Upper lobe of left lung (tissue), 6 donors: ENCODE results near the gene LRCH1. TPM values are rescaled to one million over a fixed set of nuclear protein-coding genes. Genes with fewer than 3 reads are reported as not detected.

Experiments
- ATAC-seq, 2 donors: fragments of 200-7000 bp; cut with Tn5 transposase; one replicate each; pipeline ENCODE4 v1.9.1; 2022; ENCODE audit warnings: mild to moderate bottlenecking in 2 of 2, moderate library complexity in 2 of 2; ENCODE audit not compliant: low FRiP score in 2 of 2
- DNase-seq, 2 donors: peaks; one replicate each; pipeline ENCODE4 v3.0.0-alpha.2; 2019 to 2020
- H3K27ac ChIP-seq, 4 donors: fragments of 200-600 bp; sonication (generic); one replicate each; pipeline ENCODE4 v1.5.1; 2016 to 2019
- H3K27me3 ChIP-seq, 4 donors: fragments of 200-600 bp; sonication (generic); one replicate each; pipeline ENCODE4 v1.5.1; 2017 to 2019
- H3K36me3 ChIP-seq, 4 donors: fragments of 200-600 bp; sonication (generic); one replicate each; pipeline ENCODE4 v1.5.1; 2016 to 2019
- H3K4me1 ChIP-seq, 4 donors: fragments of 200-600 bp; sonication (generic); one replicate each; pipeline ENCODE4 v1.5.1; 2018 to 2019
- H3K4me3 ChIP-seq, 4 donors: fragments of 200-600 bp; sonication (generic); one replicate each; pipeline ENCODE4 v1.5.1; 2017 to 2019; ENCODE audit warnings: mild to moderate bottlenecking in 2 of 4, moderate library complexity in 1 of 4
- H3K9me3 ChIP-seq, 4 donors: fragments of 200-600 bp; sonication (generic); one replicate each; pipeline ENCODE4 v1.5.1; 2018 to 2019
- EP300 ChIP-seq, 4 donors: sonication (generic); formaldehyde crosslinking; IDR thresholded peaks; one replicate each; pipeline ENCODE4 v1.5.1; 2017; ENCODE audit warnings: antibody characterized with exemption in 4 of 4, control low read depth in 2 of 4
- POLR2A ChIP-seq, 4 donors: fragments of 450-650 bp; IDR thresholded peaks; one replicate each; pipeline ENCODE4 v1.5.1; 2016 to 2017; ENCODE audit warnings: antibody characterized with exemption in 4 of 4, mild to moderate bottlenecking in 2 of 4
- POLR2AphosphoS5 ChIP-seq, 2 donors: sonication (generic); formaldehyde crosslinking; IDR thresholded peaks; one replicate each; pipeline ENCODE4 v1.5.1; 2017; ENCODE audit warnings: antibody characterized with exemption in 2 of 2
- WGBS, 2 donors: methylation state at CpG; one replicate each; pipeline ENCODE4 v1.1.5; 2017 to 2018; 5-methylcytosine and 5-hydroxymethylcytosine counted together
- total RNA-seq, 6 donors: library from RNA; depleted of rRNA in 4 of 6; stranded (reverse); fragments of >200 nt in 4 of 6; gene quantifications; one replicate each; pipeline versions ENCODE4 v1.1.0 to v1.2.1, GENCODE V29; 2016 to 2021
- TF ChIP-seq, protein P1 (sequence below), 6 experiments: fragments of 450-650 bp in 4 of 6; fragments of 200-600 bp in 2 of 6; sonication (generic) in 2 of 6; IDR thresholded peaks; one replicate each; pipeline ENCODE4 v1.5.1; 2016 to 2019; ENCODE audit warnings: antibody characterized with exemption in 6 of 6
- donor health status: DM: no; HTN: no; CAD: no; lungs with moderate emphysema.
- donor health status: DM: no; HTN: yes; CAD: no; lungs with severe emphysema.

Gene LRCH1
- total RNA-seq, 6 donors from 2014 or later = 17.2 to 27.0 (median 22.7) TPM

DNA sequence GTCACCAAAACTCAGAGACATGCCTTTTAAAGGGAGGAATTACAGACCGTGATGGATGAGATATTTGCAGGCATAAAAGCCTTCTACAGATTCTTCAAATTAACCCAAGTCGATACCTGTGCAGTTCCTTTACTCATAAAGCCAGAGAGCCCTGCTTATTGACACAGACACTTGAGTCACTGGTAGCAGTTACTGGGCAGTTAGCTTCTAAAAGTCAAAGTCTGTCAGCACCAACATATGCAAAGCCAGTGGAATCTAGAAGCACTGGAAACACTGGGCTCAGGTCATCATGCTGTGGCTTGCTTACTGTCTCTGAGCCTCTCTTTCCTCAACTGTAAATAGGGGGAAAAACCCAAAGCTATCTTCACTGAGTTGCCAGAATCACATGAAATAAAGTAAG lies 25.7 kb upstream of the LRCH1 start:
- no peaks in the 10 kb centered on the region for H3K4me1 ChIP-seq
- 40 to 65% methylated on average over 2 of the region's 2 CpGs for WGBS, 2 donors
- no peak for DNase-seq
- no peak overlapping the region for H3K27ac ChIP-seq
- H3K36me3 ChIP-seq = no peaks in the 10 kb centered on the region
- no peak for ATAC-seq
- H3K4me3 ChIP-seq = no peak overlapping the region
- H3K27me3 ChIP-seq = no peaks in the 10 kb centered on the region
- TF ChIP-seq EP300 (IDR thresholded peaks at IDR 0.05) (no peak), POLR2AphosphoS5 (IDR thresholded peaks at IDR 0.05) (no peak), POLR2A (IDR thresholded peaks at IDR 0.05) (no peak)
- TF ChIP-seq, protein P1, sequence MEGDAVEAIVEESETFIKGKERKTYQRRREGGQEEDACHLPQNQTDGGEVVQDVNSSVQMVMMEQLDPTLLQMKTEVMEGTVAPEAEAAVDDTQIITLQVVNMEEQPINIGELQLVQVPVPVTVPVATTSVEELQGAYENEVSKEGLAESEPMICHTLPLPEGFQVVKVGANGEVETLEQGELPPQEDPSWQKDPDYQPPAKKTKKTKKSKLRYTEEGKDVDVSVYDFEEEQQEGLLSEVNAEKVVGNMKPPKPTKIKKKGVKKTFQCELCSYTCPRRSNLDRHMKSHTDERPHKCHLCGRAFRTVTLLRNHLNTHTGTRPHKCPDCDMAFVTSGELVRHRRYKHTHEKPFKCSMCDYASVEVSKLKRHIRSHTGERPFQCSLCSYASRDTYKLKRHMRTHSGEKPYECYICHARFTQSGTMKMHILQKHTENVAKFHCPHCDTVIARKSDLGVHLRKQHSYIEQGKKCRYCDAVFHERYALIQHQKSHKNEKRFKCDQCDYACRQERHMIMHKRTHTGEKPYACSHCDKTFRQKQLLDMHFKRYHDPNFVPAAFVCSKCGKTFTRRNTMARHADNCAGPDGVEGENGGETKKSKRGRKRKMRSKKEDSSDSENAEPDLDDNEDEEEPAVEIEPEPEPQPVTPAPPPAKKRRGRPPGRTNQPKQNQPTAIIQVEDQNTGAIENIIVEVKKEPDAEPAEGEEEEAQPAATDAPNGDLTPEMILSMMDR (IDR thresholded peaks at IDR 0.05) = no peak
- H3K9me3 ChIP-seq = no peaks in the 10 kb centered on the region

DNA sequence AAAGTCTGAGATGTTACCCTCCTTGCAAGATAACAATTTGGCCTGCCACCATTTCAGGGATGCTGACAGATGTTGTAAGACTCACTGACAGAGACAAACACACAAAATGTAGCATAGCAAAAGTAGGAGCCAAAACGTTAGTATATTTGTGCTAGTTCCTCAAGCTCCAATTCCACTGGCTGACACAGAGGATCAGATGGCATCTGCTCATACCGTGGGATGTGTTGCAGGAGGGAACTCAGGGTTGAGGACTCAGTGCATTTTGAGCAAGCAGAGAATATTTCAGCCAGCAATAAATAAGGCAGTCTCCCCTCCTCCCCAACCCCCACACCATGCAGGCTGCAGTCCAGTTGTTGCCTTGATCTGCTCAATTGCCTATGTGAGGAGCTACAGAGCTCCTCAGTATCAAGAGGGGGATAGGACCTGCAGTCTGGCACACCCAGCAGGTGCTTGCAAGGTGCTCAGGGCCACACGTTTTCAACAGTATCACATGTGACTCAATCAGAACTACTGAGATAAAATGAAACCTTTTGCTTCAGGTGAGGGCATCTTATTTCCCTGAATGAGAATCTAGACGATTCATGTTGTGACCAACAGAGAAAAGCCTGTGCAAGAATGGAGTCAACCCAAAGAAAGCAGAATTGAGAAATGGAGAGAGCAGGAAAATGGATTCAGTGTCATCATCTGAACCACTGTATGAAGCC lies 23.6 kb upstream of the LRCH1 start:
- ATAC-seq (no peak), DNase-seq (no peak)
- H3K27me3 ChIP-seq = no peaks in the 10 kb centered on the region
- H3K4me1 ChIP-seq = no peaks in the 10 kb centered on the region
- H3K9me3 ChIP-seq = no peaks in the 10 kb centered on the region
- TF ChIP-seq POLR2A (IDR thresholded peaks at IDR 0.05) (no peak), EP300 (IDR thresholded peaks at IDR 0.05) (no peak), POLR2AphosphoS5 (IDR thresholded peaks at IDR 0.05) (no peak)
- TF ChIP-seq, protein P1 (IDR thresholded peaks at IDR 0.05) = no peak
- H3K27ac ChIP-seq = no peak overlapping the region
- H3K4me3 ChIP-seq = no peak overlapping the region
- no peaks in the 10 kb centered on the region for H3K36me3 ChIP-seq
- WGBS, 2 donors = 55 to 68% methylated on average over 4 of the region's 4 CpGs

DNA sequence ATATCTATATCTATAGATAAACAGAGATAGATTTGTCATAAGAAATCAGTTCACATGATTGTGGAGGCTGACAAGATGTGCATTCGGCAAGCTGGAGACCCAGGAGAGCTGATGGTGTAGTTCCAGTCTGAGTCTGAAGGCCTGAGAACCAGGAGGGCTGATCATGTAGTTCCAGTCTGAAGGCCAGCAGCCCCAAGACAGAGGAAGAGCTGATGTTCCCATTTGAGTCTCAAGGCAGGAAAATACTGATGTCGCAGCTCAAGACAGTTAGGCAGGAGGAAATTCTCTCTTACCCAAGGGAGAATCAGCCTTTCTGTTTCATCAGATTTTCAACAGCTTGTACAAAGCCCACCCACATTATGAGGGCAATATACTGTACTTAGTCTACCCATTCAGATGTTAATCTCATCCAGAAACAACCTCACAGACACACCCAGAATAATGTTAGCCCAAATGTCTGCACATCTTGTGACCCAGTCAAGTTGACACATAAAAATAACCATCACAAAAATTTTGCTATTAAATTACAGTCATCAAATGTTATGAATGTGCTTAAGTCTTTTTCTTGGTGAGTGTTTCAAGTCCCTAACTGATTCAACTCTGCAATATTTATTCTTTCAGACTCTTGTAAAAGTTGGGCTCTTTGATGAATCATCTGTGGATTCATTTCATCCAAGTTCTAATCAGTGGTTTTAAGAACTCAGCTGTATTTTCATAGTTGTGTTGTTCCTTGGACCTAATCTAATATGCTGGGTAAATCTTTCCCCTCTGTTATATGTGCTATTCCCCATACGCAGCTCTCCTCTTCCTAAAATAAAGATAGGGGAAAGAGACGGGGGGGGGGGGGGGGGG lies 22.7 kb upstream of the LRCH1 start:
- Histone ChIP-seq H3K4me3 (no peak overlapping the region), H3K27ac (no peak overlapping the region), H3K36me3 (no peaks in the 10 kb centered on the region), H3K4me1 (no peaks in the 10 kb centered on the region), H3K9me3 (no peaks in the 10 kb centered on the region), H3K27me3 (no peaks in the 10 kb centered on the region)
- 57 to 60% methylated on average over 4 of the region's 4 CpGs for WGBS, 2 donors
- TF ChIP-seq, protein P1 (IDR thresholded peaks at IDR 0.05) = no peak
- TF ChIP-seq EP300 (IDR thresholded peaks at IDR 0.05) (no peak), POLR2A (IDR thresholded peaks at IDR 0.05) (no peak), POLR2AphosphoS5 (IDR thresholded peaks at IDR 0.05) (no peak)
- DNase-seq = no peak
- peak in 1 of 2 donors; percentile 23 for ATAC-seq

DNA sequence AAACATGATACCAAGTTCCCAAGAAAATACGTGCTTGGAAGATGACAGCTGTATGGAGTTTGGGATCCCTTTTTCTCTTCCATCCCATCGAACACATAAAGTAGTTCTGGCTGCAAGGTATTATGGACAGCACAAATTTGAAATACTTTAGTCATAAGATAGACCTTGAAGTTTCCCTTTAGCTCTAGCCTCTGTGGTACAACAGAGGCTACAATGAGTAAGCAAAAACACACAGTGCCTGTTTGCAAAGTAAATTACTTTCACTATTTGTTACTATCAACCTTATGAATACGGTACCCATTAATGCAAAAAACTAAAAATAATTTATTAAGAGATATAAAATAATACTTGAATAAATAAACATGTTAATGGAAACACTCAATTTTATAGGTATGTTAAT lies 21.0 kb upstream of the LRCH1 start:
- DNase-seq = no peak
- Histone ChIP-seq H3K4me1 (no peaks in the 10 kb centered on the region), H3K27ac (no peak overlapping the region), H3K36me3 (no peaks in the 10 kb centered on the region), H3K4me3 (no peak overlapping the region), H3K9me3 (no peaks in the 10 kb centered on the region), H3K27me3 (no peaks in the 10 kb centered on the region)
- TF ChIP-seq POLR2AphosphoS5 (IDR thresholded peaks at IDR 0.05) (no peak), EP300 (IDR thresholded peaks at IDR 0.05) (no peak), POLR2A (IDR thresholded peaks at IDR 0.05) (no peak)
- TF ChIP-seq, protein P1 (IDR thresholded peaks at IDR 0.05) = no peak
- ATAC-seq = no peak
- WGBS, 2 donors = 74 to 80% methylated on average over 3 of the region's 3 CpGs
